NCI-H2171 (cell line): ENCODE measurements around the gene JAG2.

Source experiments
- DNase-seq: peaks from one replicate; lab custom pipeline; 2025; lab: John Stamatoyannopoulos, UW

The JAG2 gene

GRCh38 chr14:105203701-105204100, 35.1 kb upstream of the JAG2 start:
- DNase-seq: no peak

- peak; percentile 55 for DNase-seq
These were observed 34.5 kb upstream of the JAG2 start for GRCh38 chr14:105203057-105203531.

DNA sequence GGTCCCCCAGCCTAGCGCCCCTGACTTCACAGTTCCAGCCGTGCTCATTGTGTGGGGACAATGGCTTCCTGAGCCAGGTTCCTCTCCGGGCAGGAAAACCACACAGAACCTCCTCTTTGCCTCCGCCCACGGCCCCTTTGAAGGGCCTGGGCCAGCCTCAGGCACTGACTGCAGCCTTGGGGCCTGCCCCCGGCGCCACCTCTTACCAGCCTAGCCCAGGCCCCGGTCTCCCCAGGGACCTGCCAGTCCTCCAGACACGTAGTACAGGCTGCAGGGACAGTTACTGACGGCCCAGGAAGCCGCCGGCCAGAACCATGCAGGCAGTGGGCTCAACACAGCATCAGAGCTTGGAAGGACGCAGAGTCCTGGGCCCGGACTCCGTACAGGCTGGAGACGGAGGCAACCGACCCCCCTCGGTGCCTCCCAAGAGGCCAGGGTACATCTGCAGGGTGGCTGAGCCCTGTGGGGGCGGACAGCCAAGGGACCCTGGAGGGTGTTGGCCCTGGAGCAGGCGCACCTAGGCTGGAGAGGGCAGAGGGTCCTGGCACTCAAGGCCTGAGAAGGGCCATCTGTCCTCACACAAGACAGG, 33.4 kb upstream of the JAG2 start:
- no peak for DNase-seq

GRCh38 chr14:105201156-105201924, 32.8 kb upstream of the JAG2 start:
- no peak for DNase-seq

DNA sequence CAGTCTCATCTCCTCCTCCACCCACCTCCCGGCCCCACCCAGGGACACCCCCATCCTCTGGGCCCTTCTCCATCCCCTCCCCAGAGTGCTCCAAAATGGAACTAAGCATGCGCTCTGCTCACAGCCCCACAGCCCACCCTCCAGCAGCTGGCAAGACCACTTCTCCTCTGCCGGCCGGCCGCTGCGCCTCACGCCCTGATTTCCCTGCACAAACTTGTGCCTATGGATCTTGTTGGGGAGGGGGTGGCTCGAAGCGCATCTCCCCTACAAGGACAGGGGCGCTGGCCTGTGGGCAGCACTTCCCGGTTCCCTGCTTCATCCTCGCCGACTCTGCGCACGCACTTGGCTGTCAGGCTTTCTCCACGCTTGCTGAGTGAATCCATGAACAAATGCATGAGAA, 32.1 kb upstream of the JAG2 start:
- no peak for DNase-seq

- DNase-seq: no peak
These were observed 31.5 kb upstream of the JAG2 start for GRCh38 chr14:105200074-105200473.

DNA sequence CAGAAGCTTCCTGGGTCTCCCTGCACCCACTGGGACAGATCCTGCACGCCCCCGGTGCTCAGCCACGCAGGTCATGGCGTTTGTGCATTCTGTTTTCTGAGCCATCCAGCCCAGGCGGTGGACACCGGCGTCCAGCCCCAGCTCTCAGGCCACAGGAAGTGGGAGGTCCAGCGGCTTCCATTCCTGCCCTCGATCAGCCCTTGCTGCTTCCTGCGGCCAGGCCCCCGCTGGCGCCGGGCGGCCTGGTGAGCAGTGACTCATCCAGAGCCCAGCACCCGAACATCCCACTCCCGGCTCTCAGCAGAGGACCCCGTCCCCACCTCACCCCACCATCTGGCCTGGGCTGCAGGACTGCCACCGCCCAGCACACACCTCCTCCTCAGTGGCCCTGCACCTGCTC, 30.5 kb upstream of the JAG2 start:
- DNase-seq: no peak

- no peak for DNase-seq
These were observed 30.0 kb upstream of the JAG2 start for GRCh38 chr14:105198588-105198987.

GRCh38 chr14:105197211-105197641, 28.6 kb upstream of the JAG2 start:
- DNase-seq: no peak

DNA sequence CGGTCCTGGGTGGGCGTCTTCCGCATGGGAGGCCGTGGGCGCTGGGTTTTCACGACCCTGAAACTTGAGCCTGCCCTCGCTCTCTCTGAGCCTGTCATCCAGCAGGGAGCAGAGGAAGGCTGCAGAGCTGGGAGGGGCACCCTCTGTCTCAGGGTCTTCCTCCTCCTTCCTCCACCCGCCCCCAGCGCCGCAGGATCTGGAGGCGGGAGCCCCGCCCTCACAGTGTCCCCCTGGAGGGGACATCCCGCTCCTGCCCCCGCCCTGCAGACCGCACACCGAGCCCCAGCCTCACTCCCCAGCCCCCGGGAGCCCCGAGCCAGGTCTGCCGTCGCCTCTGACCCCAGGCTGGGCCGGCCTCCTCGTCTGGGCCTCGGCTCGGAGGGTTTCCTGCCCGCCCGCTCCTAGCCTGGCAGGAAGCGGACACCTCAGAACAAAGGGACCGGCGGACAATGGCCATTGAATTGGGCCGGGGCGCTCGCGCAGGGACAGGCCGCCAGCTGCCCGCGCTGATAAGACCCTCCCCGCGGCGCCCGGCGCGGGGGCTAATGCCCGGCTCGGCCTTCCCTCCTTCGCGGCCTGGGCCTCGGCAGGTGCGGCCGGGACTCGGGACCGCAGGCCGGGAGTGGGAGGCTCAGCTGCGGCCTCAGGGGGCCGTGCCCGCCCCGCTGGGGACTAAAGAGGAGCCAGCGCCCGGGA, 27.8 kb upstream of the JAG2 start:
- DNase-seq: no peak

- DNase-seq: no peak
These were observed 27.1 kb upstream of the JAG2 start for GRCh38 chr14:105195522-105196264.

GRCh38 chr14:105195051-105195450, 26.5 kb upstream of the JAG2 start:
- no peak for DNase-seq

DNA sequence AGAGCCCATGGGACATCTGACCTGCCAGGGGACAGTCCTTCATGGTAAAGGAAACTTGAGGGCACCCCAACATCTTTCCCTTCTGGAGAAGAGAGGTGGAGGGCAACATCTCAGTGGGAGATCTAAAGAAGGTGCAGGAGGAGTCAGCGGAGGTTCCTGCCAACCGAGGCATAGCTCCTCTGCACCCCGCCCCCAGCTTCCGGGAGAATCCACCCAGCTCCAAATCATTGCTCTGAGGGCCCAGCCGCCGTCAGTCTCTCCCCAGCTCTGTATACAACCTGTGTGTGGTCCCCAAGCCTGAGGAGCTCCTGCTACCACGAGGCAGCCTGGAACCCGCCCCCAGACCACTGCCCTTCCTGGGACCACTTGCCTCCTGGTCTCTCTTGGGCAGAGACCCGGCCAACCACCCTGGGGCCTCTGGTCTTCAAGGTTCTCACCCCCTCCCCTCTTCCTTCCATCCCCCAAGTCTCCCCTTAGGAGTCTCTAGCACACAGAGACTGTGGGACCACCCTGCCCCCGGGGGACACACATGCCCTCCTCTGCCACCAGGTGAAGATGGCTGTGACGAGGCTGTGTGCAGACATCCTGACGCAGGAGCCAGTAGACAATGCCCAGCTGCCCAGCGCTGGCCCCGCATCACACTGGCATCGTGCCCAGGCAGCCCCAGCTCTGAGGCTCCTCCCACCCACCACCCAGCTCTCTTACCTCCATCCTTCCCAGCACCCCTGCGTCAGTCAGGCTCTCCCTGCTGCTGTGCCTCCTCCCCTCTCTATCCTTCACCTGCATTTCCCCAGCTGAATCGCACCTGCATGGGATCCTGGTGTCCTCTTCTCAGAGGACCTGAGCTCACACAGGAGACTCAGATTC, 25.6 kb upstream of the JAG2 start:
- DNase-seq: peak; percentile 32

DNA sequence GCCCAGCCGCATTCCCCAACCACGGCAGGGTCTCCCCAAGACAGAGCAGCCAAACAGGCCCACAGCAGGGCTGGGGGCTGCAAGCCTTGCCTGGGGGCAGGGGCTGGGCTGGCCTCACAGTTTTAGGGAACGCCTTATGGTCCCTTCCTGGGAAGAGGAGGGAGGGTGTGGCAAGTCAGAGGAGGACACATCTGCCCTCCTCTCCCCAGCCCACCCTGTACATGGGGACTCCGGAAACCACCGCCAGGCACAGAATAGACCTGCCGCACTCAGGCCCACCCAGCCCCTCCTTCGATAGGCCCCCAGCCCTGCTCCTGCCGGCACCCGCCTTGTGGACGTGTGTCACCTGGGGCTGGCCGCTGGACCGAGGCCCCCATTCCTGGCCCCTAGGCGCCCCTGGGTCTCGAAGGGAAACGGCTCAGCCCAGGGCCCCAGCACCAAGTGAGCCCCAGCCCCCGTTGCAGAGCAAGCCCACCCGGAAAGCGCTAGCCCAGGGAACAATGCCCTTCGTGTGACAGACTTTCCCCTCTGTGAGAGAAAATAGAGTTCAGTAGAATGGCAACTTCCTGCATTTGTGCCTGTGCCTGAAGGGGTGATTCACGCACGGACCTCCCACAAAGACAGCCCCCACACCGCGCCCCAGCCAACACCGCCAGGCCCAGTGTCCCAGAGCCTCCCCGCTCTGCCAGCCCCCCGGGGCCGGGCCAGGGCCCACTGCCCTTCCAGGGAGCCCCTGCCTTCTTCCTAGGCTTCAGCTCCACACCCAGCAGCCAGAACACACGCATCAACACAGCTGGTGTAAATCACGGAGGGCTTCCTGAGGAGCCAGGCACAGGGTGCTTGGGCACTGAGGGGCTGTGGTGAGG, 24.5 kb upstream of the JAG2 start:
- DNase-seq: no peak

- DNase-seq: no peak
These were observed 19.5 kb upstream of the JAG2 start for GRCh38 chr14:105187935-105188524.

- no peak for DNase-seq
These were observed 18.5 kb upstream of the JAG2 start for GRCh38 chr14:105187116-105187515.

DNA sequence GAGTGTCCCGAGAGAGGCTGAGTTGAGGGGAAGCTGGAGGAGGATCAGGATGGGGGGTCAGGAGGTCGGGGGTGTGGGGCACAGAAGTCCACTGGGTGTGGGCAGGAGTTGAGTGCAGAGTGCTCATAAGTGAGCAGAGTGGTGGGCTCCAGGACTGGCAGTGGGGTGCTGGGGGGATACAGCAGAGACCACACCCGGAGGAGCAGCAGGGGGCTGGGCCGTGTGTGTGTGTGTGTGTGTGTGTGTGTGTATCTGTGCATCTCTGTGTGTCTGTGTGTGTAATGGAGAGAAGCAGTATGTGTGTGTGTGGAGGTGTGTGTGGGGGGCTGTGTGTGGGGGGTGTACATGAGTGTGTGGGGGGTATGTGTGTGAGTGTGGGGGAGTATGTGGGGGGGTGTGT, 17.4 kb upstream of the JAG2 start:
- no peak for DNase-seq

DNA sequence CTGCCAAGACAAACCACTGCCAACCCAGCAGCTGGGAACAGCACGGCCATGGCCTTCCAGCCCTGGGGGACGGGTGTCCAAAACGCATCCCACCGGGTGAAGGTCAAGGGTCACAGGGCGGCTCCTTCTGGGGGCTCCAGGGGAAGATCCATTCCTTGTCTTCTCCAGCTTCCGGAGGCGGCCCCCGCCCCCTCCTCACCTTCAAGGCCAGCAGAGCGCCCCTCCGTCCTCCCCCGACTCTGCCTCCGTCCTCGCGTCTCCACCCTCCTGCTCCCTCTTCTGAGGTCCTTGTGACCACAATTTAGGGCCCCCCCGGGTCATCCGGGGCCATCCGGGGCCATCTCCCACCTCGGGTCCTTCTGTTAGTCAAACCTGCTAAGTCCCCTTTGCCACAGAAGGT, 16.4 kb upstream of the JAG2 start:
- DNase-seq: no peak

DNA sequence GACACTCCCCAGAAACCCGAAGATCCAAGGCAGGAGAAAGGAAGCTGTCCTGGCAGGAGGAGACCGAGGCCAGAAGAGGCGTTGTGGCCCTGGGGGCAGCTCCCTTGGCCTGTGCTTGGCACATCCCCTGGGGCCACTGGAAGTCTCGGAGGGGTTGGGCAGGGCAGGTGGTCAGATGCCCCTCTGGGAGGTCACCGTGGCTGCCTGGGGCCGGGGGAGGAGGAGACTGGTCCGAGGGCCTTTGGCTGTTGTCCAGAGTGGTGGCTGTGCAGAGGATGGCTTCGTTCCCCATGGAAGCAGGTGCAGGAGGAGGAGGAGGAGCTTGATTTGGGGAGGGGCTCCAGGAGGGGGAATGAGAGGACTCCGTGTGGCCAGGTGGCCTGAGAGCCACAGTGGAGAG, 15.9 kb upstream of the JAG2 start:
- DNase-seq: no peak
